SK-N-SH (cell line): Measurements from ENCODE around the gene FOXE3. TPM values are rescaled to one million over a fixed set of nuclear protein-coding genes. Genes with fewer than 3 reads are reported as not detected.

Source experiments
- CTCF ChIA-PET: fragments of 300-600, 350-600 bp; formaldehyde crosslinking; extraction: SDS; loops from one replicate; lab custom pipeline; 2021; lab: Yijun Ruan, JAX
- POLR2A ChIA-PET: fragments of 350-600 bp; sonication (Branson Sonifier 250); formaldehyde crosslinking; extraction: SDS; loops from one replicate; lab custom pipeline; 2020; ENCODE audit warnings: antibody characterized with exemption, inconsistent platforms; lab: Yijun Ruan, JAX
- DNase-seq: peaks from one replicate; pipeline ENCODE4 v3.0.0; 2012
- H2AFZ ChIP-seq: fragments of 200-600 bp; sonication (generic); 2 replicates; pipeline ENCODE4 v1.8.1; 2016; ENCODE audit warnings: antibody characterized with exemption, mild to moderate bottlenecking, low read depth
- H3F3A ChIP-seq: fragments of 200-600 bp; sonication (generic); replicated peaks from 2 replicates; pipeline ENCODE3; 2016; ENCODE audit warnings: antibody characterized with exemption, mild to moderate bottlenecking; ENCODE audit not compliant: insufficient read depth
- H3K27ac ChIP-seq, 2 experiments: fragments of 200-500 bp in 1 of 2; fragments of 200-600 bp in 1 of 2; sonication (Bioruptor generic) in 1 of 2; sonication (generic), shearing (Covaris generic) in 1 of 2; 2 replicates each; pipeline versions ENCODE4 v1.5.1 to v1.6.1; 2014 to 2016; ENCODE audit warnings: low read depth in 2 of 2, inconsistent platforms in 1 of 2, low read length in 1 of 2, mild to moderate bottlenecking in 1 of 2, mixed read lengths in 1 of 2
- H3K27me3 ChIP-seq: fragments of 200-600 bp; sonication (generic), shearing (Covaris generic); 2 replicates; pipeline ENCODE4 v1.6.1; 2016; ENCODE audit warnings: mixed run types; ENCODE audit not compliant: insufficient read depth
- H3K36me3 ChIP-seq, 2 experiments: fragments of 200-500 bp in 1 of 2; fragments of 200-600 bp in 1 of 2; sonication (Bioruptor generic) in 1 of 2; sonication (generic) in 1 of 2; replicated peaks in 1 of 2; 2 replicates each; pipeline versions ENCODE3 to v1.5.1; 2014 to 2016; ENCODE audit warnings: low read length in 1 of 2, mild to moderate bottlenecking in 1 of 2; ENCODE audit not compliant: insufficient read depth in 2 of 2, control insufficient read depth in 1 of 2
- H3K4me1 ChIP-seq, 2 experiments: fragments of 200-500 bp in 1 of 2; fragments of 200-600 bp in 1 of 2; sonication (Bioruptor generic) in 1 of 2; sonication (generic), shearing (Covaris generic) in 1 of 2; 2 replicates each; pipeline versions ENCODE4 v1.5.1 to v1.6.1; 2014 to 2016; ENCODE audit warnings: low read depth in 1 of 2, low read length in 1 of 2, mixed run types in 1 of 2; ENCODE audit not compliant: insufficient read depth in 2 of 2, control insufficient read depth in 1 of 2
- H3K4me2 ChIP-seq: fragments of 200-600 bp; sonication (generic), shearing (Covaris generic); 2 replicates; pipeline ENCODE4 v1.6.1; 2017; ENCODE audit warnings: mixed run types
- H3K4me3 ChIP-seq, 2 experiments: fragments of 200-500 bp in 1 of 2; fragments of 200-600 bp in 1 of 2; sonication (Bioruptor generic) in 1 of 2; sonication (generic), shearing (Covaris generic) in 1 of 2; 2 replicates each; pipeline versions ENCODE4 v1.5.1 to v1.8.1; 2014 to 2016; ENCODE audit warnings: low read depth in 2 of 2, inconsistent platforms in 1 of 2, low read length in 1 of 2, mild to moderate bottlenecking in 1 of 2, mixed read lengths in 1 of 2, moderate library complexity in 1 of 2
- H3K79me2 ChIP-seq: fragments of 200-600 bp; sonication (generic); 2 replicates; pipeline ENCODE4 v1.8.1; 2017; ENCODE audit warnings: mild to moderate bottlenecking; ENCODE audit not compliant: insufficient read depth
- H3K9ac ChIP-seq: fragments of 200-600 bp; sonication (generic); 2 replicates; pipeline ENCODE4 v1.6.1; 2017; ENCODE audit warnings: mixed run types
- H3K9me2 ChIP-seq: fragments of 200-600 bp; sonication (generic); 2 replicates; pipeline ENCODE4 v1.6.1; 2017; ENCODE audit warnings: mixed run types
- H3K9me3 ChIP-seq: fragments of 200-600 bp; sonication (generic); 2 replicates; pipeline ENCODE4 v1.6.1; 2017; ENCODE audit warnings: mixed run types, mild to moderate bottlenecking, moderate library complexity
- H4K20me1 ChIP-seq: fragments of 200-600 bp; sonication (generic); 2 replicates; pipeline ENCODE4 v1.6.1; 2017; ENCODE audit warnings: mild to moderate bottlenecking, mixed run types; ENCODE audit not compliant: insufficient read depth
- CHD2 ChIP-seq: fragments of 150-350 bp; IDR thresholded peaks from 2 replicates; pipeline ENCODE4 v1.6.1; 2018; ENCODE audit warnings: low read length; ENCODE audit not compliant: partially characterized antibody
- CTCF ChIP-seq: fragments of 200-600 bp; sonication (generic); IDR thresholded peaks from 2 replicates; pipeline ENCODE4 v1.6.1; 2017; ENCODE audit warnings: antibody characterized with exemption, mild to moderate bottlenecking, moderate library complexity
- ELF1 ChIP-seq: IDR thresholded peaks from 2 replicates; pipeline ENCODE4 v1.4.0; 2012
- EP300 ChIP-seq, 2 experiments: IDR thresholded peaks; 2 replicates each; pipeline versions ENCODE4 v1.4.0 to v1.6.1; 2012; ENCODE audit warnings: borderline replicate concordance in 1 of 2, low read depth in 1 of 2, low read length in 1 of 2
- FOXJ3 ChIP-seq: sonication (generic); formaldehyde crosslinking; IDR thresholded peaks from 2 replicates; pipeline ENCODE4 v1.5.1; 2020; ENCODE audit warnings: mild to moderate bottlenecking, missing genetic modification reagents
- FOXM1 ChIP-seq: IDR thresholded peaks from 2 replicates; pipeline ENCODE4 v1.4.0; 2012; ENCODE audit warnings: low read depth, mild to moderate bottlenecking
- GATA2 ChIP-seq: sonication (generic); formaldehyde crosslinking; IDR thresholded peaks from 2 replicates; pipeline ENCODE4 v1.5.0; 2020; ENCODE audit warnings: mild to moderate bottlenecking, missing genetic modification reagents
- JUND ChIP-seq: IDR thresholded peaks from 2 replicates; pipeline ENCODE4 v1.4.0; 2012
- MAX ChIP-seq: IDR thresholded peaks from 2 replicates; pipeline ENCODE4 v1.4.0; 2012; ENCODE audit warnings: low read depth
- NFIC ChIP-seq: IDR thresholded peaks from 2 replicates; pipeline ENCODE4 v1.4.0; 2012; ENCODE audit warnings: borderline replicate concordance
- NRF1 ChIP-seq: IDR thresholded peaks from 2 replicates; pipeline ENCODE4 v1.6.1; 2012; ENCODE audit warnings: low read depth, mild to moderate bottlenecking, low read length
- POLR2AphosphoS5 ChIP-seq: IDR thresholded peaks from 2 replicates; pipeline ENCODE4 v1.6.1; 2012; ENCODE audit warnings: low read depth, low read length
- RAD21 ChIP-seq: IDR thresholded peaks from 2 replicates; pipeline ENCODE4 v1.6.1; 2012; ENCODE audit warnings: mild to moderate bottlenecking, low read length
- RCOR1 ChIP-seq: fragments of 150-350 bp; IDR thresholded peaks from 2 replicates; pipeline ENCODE4 v1.6.1; 2017; ENCODE audit warnings: antibody characterized with exemption, low read length
- REST ChIP-seq: IDR thresholded peaks from 2 replicates; pipeline ENCODE4 v1.6.1; 2012; ENCODE audit warnings: mild to moderate bottlenecking, low read depth, low read length, moderate library complexity
- RFX5 ChIP-seq: IDR thresholded peaks from 2 replicates; pipeline ENCODE4 v1.6.1; 2012; ENCODE audit warnings: mild to moderate bottlenecking, improper control_type of control experiment, low read length
- SMC3 ChIP-seq: IDR thresholded peaks from 2 replicates; pipeline ENCODE4 v1.6.1; 2012; ENCODE audit warnings: low read depth, low read length, improper control_type of control experiment
- TCF12 ChIP-seq: IDR thresholded peaks from 2 replicates; pipeline ENCODE4 v1.4.0; 2012
- polyA plus RNA-seq, 3 experiments: library from polyadenylated mRNA; depleted of rRNA; stranded (reverse); fragments of >200 nt; gene quantifications; 2 replicates each; pipeline ENCODE4 v1.2.3, GENCODE V29; 2012

Gene FOXE3
- polyA plus RNA-seq, 1 of the 3 experiments (the other 2 are of a cell fraction): not detected

GRCh38 chr1:47371016-47371517, 45.0 kb upstream of the FOXE3 start:
- Histone ChIP-seq H3K4me3 (no peak overlapping the region), H3K79me2 (peaks cover 20% of the 10 kb centered on the region; the same call in 1 of the 2 replicates), H2AFZ (no peak overlapping the region), H3K4me2 (no peak overlapping the region), H3K9ac (no peak overlapping the region), H3K36me3 (peaks cover 41 to 55% of the 10 kb centered on the region in 2 experiments), H3K4me1 (no peaks in the 10 kb centered on the region), H3K9me2 (no peaks in the 10 kb centered on the region), H3K9me3 (no peaks in the 10 kb centered on the region), H3K27me3 (no peaks in the 10 kb centered on the region), H3F3A (peaks cover 10% of the 10 kb centered on the region), H3K27ac (no peak overlapping the region), H4K20me1 (no peaks in the 10 kb centered on the region)
- ChIA-PET POLR2A (no interaction called here), CTCF (interaction anchor here (1.1 to 1.8 kb wide), 3 partner anchors 9 to 61 kb away, joined by 3 to 4 read pairs (median 4); no protein-coding TSS in a partner anchor)
- no peak for DNase-seq
- TF ChIP-seq GATA2: no peak
- TF ChIP-seq FOXM1: no peak
- no peak for TF ChIP-seq NRF1
- no peak for TF ChIP-seq FOXJ3 (CRISPR knock-in tag)
- TF ChIP-seq EP300 (IDR thresholded peaks at IDR 0.05; ENCODE audit: borderline replicate concordance in 1 of 2, low read depth in 1 of 2, low read length in 1 of 2): no peak
- TF ChIP-seq RCOR1: no peak
- TF ChIP-seq REST: no peak
- TF ChIP-seq TCF12: no peak
- TF ChIP-seq MAX: no peak
- TF ChIP-seq SMC3: no peak
- no peak for TF ChIP-seq RFX5
- TF ChIP-seq NFIC: no peak
- no peak for TF ChIP-seq POLR2AphosphoS5
- TF ChIP-seq RAD21: no peak
- TF ChIP-seq ELF1: no peak
- no peak for TF ChIP-seq JUND
- no peak for TF ChIP-seq CHD2
- TF ChIP-seq CTCF: no peak
